ENCODE data around the gene TIAM2. TPM values are rescaled to one million over a fixed set of nuclear protein-coding genes. Genes with fewer than 3 reads are reported as not detected.
"Not testable (repeated sequence)": the region's sequence is repeated elsewhere in the genome, so short reads cannot be mapped to it uniquely, and the experiment has no call there.

The TIAM2 gene
- total RNA-seq, 1 donor from 2014 or later, result 3.7 TPM

GRCh38 chr6:155090166-155090565, 95.1 kb downstream of the TIAM2 start:
- no peaks in the 10 kb centered on the region for H3K9me3 ChIP-seq
- no peaks in the 10 kb centered on the region for H3K27me3 ChIP-seq
- intact Hi-C loops (cut with DNase I), result no loop called here
- TF ChIP-seq CTCF (IDR thresholded peaks at IDR 0.05), result no peak
- no peak for DNase-seq (ENCODE audit: low spot score in 2 of 2)
- H3K36me3 ChIP-seq, result no peaks in the 10 kb centered on the region
- no peak overlapping the region for H3K4me3 ChIP-seq
- no peak overlapping the region for H3K27ac ChIP-seq
- H3K4me1 ChIP-seq, result no peaks in the 10 kb centered on the region

- no peak overlapping the region for H3K27ac ChIP-seq
- H3K9me3 ChIP-seq, result no peaks in the 10 kb centered on the region
- TF ChIP-seq CTCF (IDR thresholded peaks at IDR 0.05), result no peak
- H3K36me3 ChIP-seq, result no peaks in the 10 kb centered on the region
- no peaks in the 10 kb centered on the region for H3K4me1 ChIP-seq
- H3K27me3 ChIP-seq, result no peaks in the 10 kb centered on the region
- intact Hi-C loops (cut with DNase I), result no loop called here
- no peak for DNase-seq (ENCODE audit: low spot score in 2 of 2)
- no peak overlapping the region for H3K4me3 ChIP-seq
These were observed 96.6 kb downstream of the TIAM2 start for GRCh38 chr6:155091756-155092155.

- Histone ChIP-seq H3K36me3 (no peaks in the 10 kb centered on the region), H3K4me3 (no peak overlapping the region), H3K4me1 (no peaks in the 10 kb centered on the region), H3K27me3 (no peaks in the 10 kb centered on the region), H3K9me3 (no peaks in the 10 kb centered on the region), H3K27ac (no peak overlapping the region)
- TF ChIP-seq CTCF (IDR thresholded peaks at IDR 0.05), result no peak
- no peak for DNase-seq (ENCODE audit: low spot score in 2 of 2)
- intact Hi-C loops (cut with DNase I), result no loop called here
These were observed 98.3 kb downstream of the TIAM2 start for GRCh38 chr6:155093430-155093829.

GRCh38 chr6:155100087-155100486, 105.0 kb downstream of the TIAM2 start:
- Histone ChIP-seq H3K4me1 (peaks cover 0 to 3% of the 10 kb centered on the region in 2 donors), H3K9me3 (no peaks in the 10 kb centered on the region), H3K36me3 (no peaks in the 10 kb centered on the region), H3K4me3 (no peak overlapping the region), H3K27me3 (no peaks in the 10 kb centered on the region), H3K27ac (no peak overlapping the region)
- intact Hi-C loops (cut with DNase I), result no loop called here
- TF ChIP-seq CTCF (IDR thresholded peaks at IDR 0.05), result no peak
- DNase-seq (ENCODE audit: low spot score in 2 of 2), result no peak

- intact Hi-C loops (cut with DNase I), result no loop called here
- H3K4me3 ChIP-seq, result no peak overlapping the region
These were observed 105.5 kb downstream of the TIAM2 start for GRCh38 chr6:155100591-155100990.

GRCh38 chr6:155103083-155103645, 108.0 kb downstream of the TIAM2 start:
- H3K9me3 ChIP-seq; intact Hi-C loops (cut with DNase I); H3K27me3 ChIP-seq: not testable (repeated sequence)

More at GRCh38 chr6:155100591-155100990, 105.5 kb downstream of the TIAM2 start:
- Histone ChIP-seq H3K27ac (no peak overlapping the region), H3K36me3 (no peaks in the 10 kb centered on the region), H3K4me1 (peaks cover 0 to 3% of the 10 kb centered on the region in 2 donors), H3K9me3 (no peaks in the 10 kb centered on the region), H3K27me3 (no peaks in the 10 kb centered on the region)
- no peak for DNase-seq (ENCODE audit: low spot score in 2 of 2)
- TF ChIP-seq CTCF (IDR thresholded peaks at IDR 0.05), result no peak

More at GRCh38 chr6:155103083-155103645, 108.0 kb downstream of the TIAM2 start:
- H3K4me1 ChIP-seq; DNase-seq (ENCODE audit: low spot score in 2 of 2); H3K36me3 ChIP-seq; H3K4me3 ChIP-seq; H3K27ac ChIP-seq: not testable (repeated sequence)

Measured in ascending aorta (tissue), 2 donors.